HepG2 (cell line): ENCODE results near the gene DLX4. TPM values are rescaled to one million over a fixed set of nuclear protein-coding genes. Genes with fewer than 3 reads are reported as not detected.

Experiments used
- AHR ChIP-seq: IDR thresholded peaks from 2 replicates; pipeline ENCODE4 v1.6.1; 2018; ENCODE audit warnings: missing genetic modification reagents, missing compliant biosample characterization
- DBP ChIP-seq: sonication (generic); formaldehyde crosslinking; IDR thresholded peaks from 2 replicates; pipeline ENCODE4 v1.4.0; 2020; ENCODE audit warnings: missing genetic modification reagents; ENCODE audit errors: not compliant biosample characterization
- IRF9 ChIP-seq: sonication (generic); formaldehyde crosslinking; IDR thresholded peaks from 2 replicates; pipeline ENCODE4 v1.8.0; 2022; ENCODE audit warnings: missing genetic modification reagents, mild to moderate bottlenecking, borderline replicate concordance
- JDP2 ChIP-seq: sonication (generic); formaldehyde crosslinking; IDR thresholded peaks from 2 replicates; pipeline ENCODE4 v1.8.1; 2022; ENCODE audit warnings: missing genetic modification reagents, borderline replicate concordance
- MED1 ChIP-seq: sonication (generic); formaldehyde crosslinking; IDR thresholded peaks from 2 replicates; pipeline ENCODE4 v1.4.0; 2020; ENCODE audit warnings: missing genetic modification reagents
- RARG ChIP-seq: sonication (generic); formaldehyde crosslinking; IDR thresholded peaks from 2 replicates; pipeline ENCODE4 v1.4.0; 2020; ENCODE audit warnings: low read depth, mild to moderate bottlenecking, missing genetic modification reagents
- RFXANK ChIP-seq: IDR thresholded peaks from 2 replicates; pipeline ENCODE4 v1.6.1; 2016
- SMAD1 ChIP-seq: sonication (generic); formaldehyde crosslinking; IDR thresholded peaks from 2 replicates; pipeline ENCODE4 v1.4.0; 2020; ENCODE audit warnings: missing genetic modification reagents, low read depth, mild to moderate bottlenecking, borderline replicate concordance
- ZBED4 ChIP-seq: sonication (generic); formaldehyde crosslinking; IDR thresholded peaks from 2 replicates; pipeline ENCODE4 v1.4.0; 2020; ENCODE audit warnings: missing genetic modification reagents, borderline replicate concordance
- ZFP36 ChIP-seq: fragments of 150-350 bp; IDR thresholded peaks from 2 replicates; pipeline ENCODE4 v1.6.1; 2018; ENCODE audit warnings: borderline replicate concordance, low read length, low read depth; ENCODE audit not compliant: partially characterized antibody
- ZNF101 ChIP-seq: sonication (generic); formaldehyde crosslinking; IDR thresholded peaks from 2 replicates; pipeline ENCODE4 v1.4.0; 2020; ENCODE audit warnings: mild to moderate bottlenecking, low read depth, missing genetic modification reagents, borderline replicate concordance
- ZNF350 ChIP-seq: sonication (generic); formaldehyde crosslinking; IDR thresholded peaks from 2 replicates; pipeline ENCODE4 v1.4.0; 2020; ENCODE audit warnings: mild to moderate bottlenecking, low read depth, missing genetic modification reagents, borderline replicate concordance
- ZNF775 ChIP-seq: sonication (generic); formaldehyde crosslinking; IDR thresholded peaks from 2 replicates; pipeline ENCODE4 v1.4.0; 2020; ENCODE audit warnings: missing genetic modification reagents, mild to moderate bottlenecking, moderate library complexity, borderline replicate concordance
- ZNF780A ChIP-seq: sonication (generic); formaldehyde crosslinking; IDR thresholded peaks from 2 replicates; pipeline ENCODE4 v1.8.0; 2022; ENCODE audit warnings: mild to moderate bottlenecking, missing genetic modification reagents, moderate library complexity
- ZNF839 ChIP-seq: sonication (generic); formaldehyde crosslinking; IDR thresholded peaks from 2 replicates; pipeline ENCODE4 v1.4.0; 2020; ENCODE audit warnings: missing genetic modification reagents, mild to moderate bottlenecking, borderline replicate concordance
- ZSCAN25 ChIP-seq: sonication (generic); formaldehyde crosslinking; IDR thresholded peaks from 2 replicates; pipeline ENCODE4 v1.8.0; 2022; ENCODE audit warnings: mild to moderate bottlenecking, missing genetic modification reagents
- polyA plus RNA-seq, 8 experiments: library from polyadenylated mRNA; depleted of rRNA in 3 of 8; stranded (reverse) in 7 of 8; unstranded in 1 of 8; fragments of >200 nt; fragmentation: Illumina TruSeq in 4 of 8; extraction: Trizol in 4 of 8; gene quantifications; 2 replicates each; pipeline versions ENCODE4 v1.2.1 to v1.2.3, GENCODE V29; 2011 to 2016; ENCODE audit warnings: low read depth in 4 of 8, missing spikeins in 1 of 8, mixed read lengths in 1 of 8; ENCODE audit not compliant: insufficient read depth in 1 of 8
- total RNA-seq, 5 experiments: library from RNA; depleted of rRNA; stranded (reverse); fragments of >200 nt; fragmentation: Illumina TruSeq; extraction: Trizol; gene quantifications; 2 replicates each; pipeline ENCODE4 v1.2.3, GENCODE V29; 2016; ENCODE audit warnings: low read depth in 1 of 5
- TF ChIP-seq, protein P1 (sequence below): sonication (generic); formaldehyde crosslinking; IDR thresholded peaks from 2 replicates; pipeline ENCODE4 v1.5.0; 2020; ENCODE audit warnings: missing genetic modification reagents, mild to moderate bottlenecking, borderline replicate concordance
- TF ChIP-seq, protein P2 (sequence below): sonication (generic); formaldehyde crosslinking; conservative IDR thresholded peaks from 2 replicates; pipeline ENCODE4 v1.8.0; 2022; ENCODE audit warnings: low read depth, missing genetic modification reagents

DLX4 gene
- total and polyA plus RNA-seq, 2 of the 13 experiments (the other 11 are each of a cell fraction or from before 2014, with no cell fraction given) = 0.55 to 2.3 TPM

- peak; percentile 43 for TF ChIP-seq ZFP36
- no peak for TF ChIP-seq RARG (CRISPR knock-in tag)
- no peak for TF ChIP-seq RFXANK (CRISPR knock-in tag)
- TF ChIP-seq, protein P1, sequence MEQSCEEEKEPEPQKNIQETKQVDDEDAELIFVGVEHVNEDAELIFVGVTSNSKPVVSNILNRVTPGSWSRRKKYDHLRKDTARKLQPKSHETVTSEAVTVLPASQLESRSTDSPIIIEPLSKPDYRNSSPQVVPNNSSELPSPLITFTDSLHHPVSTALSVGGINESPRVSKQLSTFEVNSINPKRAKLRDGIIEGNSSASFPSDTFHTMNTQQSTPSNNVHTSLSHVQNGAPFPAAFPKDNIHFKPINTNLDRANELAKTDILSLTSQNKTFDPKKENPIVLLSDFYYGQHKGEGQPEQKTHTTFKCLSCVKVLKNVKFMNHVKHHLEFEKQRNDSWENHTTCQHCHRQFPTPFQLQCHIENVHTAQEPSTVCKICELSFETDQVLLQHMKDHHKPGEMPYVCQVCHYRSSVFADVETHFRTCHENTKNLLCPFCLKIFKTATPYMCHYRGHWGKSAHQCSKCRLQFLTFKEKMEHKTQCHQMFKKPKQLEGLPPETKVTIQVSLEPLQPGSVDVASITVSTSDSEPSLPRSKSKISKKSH (CRISPR knock-in tag) = no peak
- 0 out of 2 replicates have a peak, but pooled peaks have one; percentile 11 for TF ChIP-seq IRF9
- TF ChIP-seq, protein P2, sequence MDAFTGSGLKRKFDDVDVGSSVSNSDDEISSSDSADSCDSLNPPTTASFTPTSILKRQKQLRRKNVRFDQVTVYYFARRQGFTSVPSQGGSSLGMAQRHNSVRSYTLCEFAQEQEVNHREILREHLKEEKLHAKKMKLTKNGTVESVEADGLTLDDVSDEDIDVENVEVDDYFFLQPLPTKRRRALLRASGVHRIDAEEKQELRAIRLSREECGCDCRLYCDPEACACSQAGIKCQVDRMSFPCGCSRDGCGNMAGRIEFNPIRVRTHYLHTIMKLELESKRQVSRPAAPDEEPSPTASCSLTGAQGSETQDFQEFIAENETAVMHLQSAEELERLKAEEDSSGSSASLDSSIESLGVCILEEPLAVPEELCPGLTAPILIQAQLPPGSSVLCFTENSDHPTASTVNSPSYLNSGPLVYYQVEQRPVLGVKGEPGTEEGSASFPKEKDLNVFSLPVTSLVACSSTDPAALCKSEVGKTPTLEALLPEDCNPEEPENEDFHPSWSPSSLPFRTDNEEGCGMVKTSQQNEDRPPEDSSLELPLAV (CRISPR knock-in tag) = no peak
- TF ChIP-seq JDP2 (CRISPR knock-in tag) = no peak
- TF ChIP-seq ZSCAN25 (CRISPR knock-in tag) = peak; percentile 74
- TF ChIP-seq ZNF780A (CRISPR knock-in tag) = no peak
- TF ChIP-seq MED1 (CRISPR knock-in tag) = no peak
- no peak for TF ChIP-seq SMAD1 (CRISPR knock-in tag)
- no peak for TF ChIP-seq AHR
- peak; percentile 81; the same call in 1 of the 2 replicates for TF ChIP-seq ZBED4 (CRISPR knock-in tag)
- TF ChIP-seq ZNF350 (CRISPR knock-in tag) = 0 out of 2 replicates have a peak, but pooled peaks have one; percentile 40
- no peak for TF ChIP-seq ZNF775
- no peak for TF ChIP-seq ZNF839 (CRISPR knock-in tag)
- TF ChIP-seq DBP = no peak
- TF ChIP-seq ZNF101 (CRISPR knock-in tag) = no peak
These were observed 29.0 kb downstream of the DLX4 start (continued) for GRCh38 chr17:49997773-49998703.
